Loucy (cell line): ENCODE data around the gene EPHB1.

Experiments
- EZH2phosphoT487 ChIP-seq: fragments of 200-600 bp; IDR thresholded peaks from 2 replicates; pipeline ENCODE4 v1.6.1; 2018; ENCODE audit warnings: antibody characterized with exemption, mild to moderate bottlenecking, moderate library complexity, borderline replicate concordance
- TF ChIP-seq, protein P1 (sequence below): fragments of 200-600 bp; sonication (generic); conservative IDR thresholded peaks from 2 replicates; pipeline ENCODE4 v1.5.1; 2014; ENCODE audit warnings: mild to moderate bottlenecking, antibody characterized with exemption, low read length

DNA sequence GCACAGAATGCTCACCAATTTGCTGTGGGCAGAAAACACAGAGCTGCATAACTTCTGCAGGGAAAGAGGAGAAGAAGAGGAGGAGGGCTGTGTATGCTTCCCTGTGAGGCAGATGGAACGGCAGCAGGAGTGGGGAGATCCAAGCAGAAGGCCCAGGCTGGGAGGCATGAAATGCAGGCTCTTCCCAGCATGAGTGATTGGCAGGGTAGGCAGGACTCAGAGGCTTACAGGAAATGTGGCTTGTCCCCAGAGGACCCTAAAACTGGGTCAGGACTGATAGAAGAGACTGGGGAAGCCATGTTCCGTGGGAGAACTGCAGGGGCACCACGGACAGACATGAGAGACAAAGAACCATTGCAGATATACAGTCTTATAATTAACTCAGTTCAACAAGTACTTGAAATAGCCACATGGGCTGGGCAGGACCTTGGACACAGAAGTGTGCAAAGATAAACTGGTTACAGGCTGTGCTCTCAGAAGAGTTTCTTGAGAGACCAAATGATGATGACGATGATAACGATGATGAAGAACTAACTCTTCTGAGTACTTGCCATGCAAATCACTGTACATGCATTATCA, 286.9 kb downstream of the EPHB1 start:
- TF ChIP-seq, protein P1, sequence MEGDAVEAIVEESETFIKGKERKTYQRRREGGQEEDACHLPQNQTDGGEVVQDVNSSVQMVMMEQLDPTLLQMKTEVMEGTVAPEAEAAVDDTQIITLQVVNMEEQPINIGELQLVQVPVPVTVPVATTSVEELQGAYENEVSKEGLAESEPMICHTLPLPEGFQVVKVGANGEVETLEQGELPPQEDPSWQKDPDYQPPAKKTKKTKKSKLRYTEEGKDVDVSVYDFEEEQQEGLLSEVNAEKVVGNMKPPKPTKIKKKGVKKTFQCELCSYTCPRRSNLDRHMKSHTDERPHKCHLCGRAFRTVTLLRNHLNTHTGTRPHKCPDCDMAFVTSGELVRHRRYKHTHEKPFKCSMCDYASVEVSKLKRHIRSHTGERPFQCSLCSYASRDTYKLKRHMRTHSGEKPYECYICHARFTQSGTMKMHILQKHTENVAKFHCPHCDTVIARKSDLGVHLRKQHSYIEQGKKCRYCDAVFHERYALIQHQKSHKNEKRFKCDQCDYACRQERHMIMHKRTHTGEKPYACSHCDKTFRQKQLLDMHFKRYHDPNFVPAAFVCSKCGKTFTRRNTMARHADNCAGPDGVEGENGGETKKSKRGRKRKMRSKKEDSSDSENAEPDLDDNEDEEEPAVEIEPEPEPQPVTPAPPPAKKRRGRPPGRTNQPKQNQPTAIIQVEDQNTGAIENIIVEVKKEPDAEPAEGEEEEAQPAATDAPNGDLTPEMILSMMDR, result no peak
- no peak for TF ChIP-seq EZH2phosphoT487
